H9 (cell line): ENCODE data around the gene DALRD3. TPM values are rescaled to one million over a fixed set of nuclear protein-coding genes. Genes with fewer than 3 reads are reported as not detected.

Experiments
- DNase-seq: peaks from one replicate; pipeline ENCODE4 v3.0.0-alpha.2; 2017
- H2AFZ ChIP-seq: one replicate; pipeline ENCODE4 v1.6.1; 2013; ENCODE audit warnings: mild to moderate bottlenecking, low read length, control low read depth, moderate library complexity
- H2AK5ac ChIP-seq: 2 replicates; pipeline ENCODE4 v1.6.1; 2013; ENCODE audit warnings: low read length, control low read depth, mixed read lengths; ENCODE audit not compliant: insufficient read length
- H2BK120ac ChIP-seq: one replicate; pipeline ENCODE4 v1.6.1; 2013; ENCODE audit warnings: low read depth, mild to moderate bottlenecking, low read length, control low read depth, inconsistent platforms; ENCODE audit not compliant: poor library complexity, severe bottlenecking
- H2BK12ac ChIP-seq: 2 replicates; pipeline ENCODE4 v1.6.1; 2013; ENCODE audit warnings: low read length, control low read depth, mixed read lengths, low read depth; ENCODE audit not compliant: insufficient read length
- H2BK15ac ChIP-seq: 2 replicates; pipeline ENCODE4 v1.6.1; 2013; ENCODE audit warnings: low read depth, low read length, control low read depth
- H2BK20ac ChIP-seq: one replicate; pipeline ENCODE4 v1.6.1; 2013; ENCODE audit warnings: low read depth, mild to moderate bottlenecking, low read length, control low read depth, inconsistent platforms; ENCODE audit not compliant: poor library complexity, severe bottlenecking
- H2BK5ac ChIP-seq: 2 replicates; pipeline ENCODE4 v1.6.1; 2013; ENCODE audit warnings: low read length, control low read depth, mixed read lengths; ENCODE audit not compliant: insufficient read length
- H3K14ac ChIP-seq: 2 replicates; pipeline ENCODE4 v1.6.1; 2013; ENCODE audit warnings: low read length, control low read depth; ENCODE audit not compliant: insufficient read depth
- H3K18ac ChIP-seq: 2 replicates; pipeline ENCODE4 v1.6.1; 2013; ENCODE audit warnings: low read depth, mild to moderate bottlenecking, mixed read lengths, low read length, control low read depth; ENCODE audit not compliant: insufficient read length
- H3K23ac ChIP-seq: 2 replicates; pipeline ENCODE4 v1.6.1; 2013; ENCODE audit warnings: low read length, control low read depth, mixed read lengths, low read depth; ENCODE audit not compliant: insufficient read length
- H3K23me2 ChIP-seq: 2 replicates; pipeline ENCODE4 v1.6.1; 2013; ENCODE audit warnings: low read depth, mild to moderate bottlenecking, mixed read lengths, low read length, control low read depth; ENCODE audit not compliant: insufficient read length, poor library complexity, severe bottlenecking
- H3K27ac ChIP-seq: 2 replicates; pipeline ENCODE4 v1.5.1; 2013; ENCODE audit warnings: low read length, control low read depth, mixed read lengths, low read depth; ENCODE audit not compliant: insufficient read length
- H3K27me3 ChIP-seq: 2 replicates; pipeline ENCODE4 v1.6.1; 2013; ENCODE audit warnings: low read length, control low read depth, inconsistent platforms; ENCODE audit not compliant: insufficient read depth
- H3K4ac ChIP-seq: 2 replicates; pipeline ENCODE4 v1.6.1; 2013; ENCODE audit warnings: low read depth, mild to moderate bottlenecking, control low read depth, inconsistent platforms, low read length, moderate library complexity
- H3K4me1 ChIP-seq: 2 replicates; pipeline ENCODE4 v1.6.1; 2013; ENCODE audit warnings: low read length, control low read depth, inconsistent platforms; ENCODE audit not compliant: insufficient read depth
- H3K4me2 ChIP-seq: 2 replicates; pipeline ENCODE4 v1.6.1; 2013; ENCODE audit warnings: low read length, control low read depth, mixed read lengths; ENCODE audit not compliant: insufficient read length, insufficient read depth
- H3K56ac ChIP-seq: 2 replicates; pipeline ENCODE4 v1.6.1; 2013; ENCODE audit warnings: low read depth, mild to moderate bottlenecking, mixed read lengths, low read length, control low read depth; ENCODE audit not compliant: insufficient read length
- H3K79me1 ChIP-seq: 2 replicates; pipeline ENCODE4 v1.6.1; 2013; ENCODE audit warnings: low read depth, mild to moderate bottlenecking, moderate library complexity, low read length, control low read depth, inconsistent platforms; ENCODE audit not compliant: insufficient read depth, poor library complexity, severe bottlenecking
- H3K79me2 ChIP-seq: 2 replicates; pipeline ENCODE4 v1.6.1; 2013; ENCODE audit warnings: low read length, control low read depth, inconsistent platforms; ENCODE audit not compliant: insufficient read depth
- H3K9ac ChIP-seq: 2 replicates; pipeline ENCODE4 v1.6.1; 2013; ENCODE audit warnings: low read length, control low read depth, mixed read lengths; ENCODE audit not compliant: insufficient read length; ENCODE audit errors: extremely low read depth
- H3K9me3 ChIP-seq: one replicate; pipeline ENCODE4 v1.6.1; 2013; ENCODE audit warnings: low read depth, low read length, inconsistent platforms; ENCODE audit not compliant: control insufficient read depth
- H3T11ph ChIP-seq: one replicate; pipeline ENCODE4 v1.6.1; 2013; ENCODE audit warnings: mild to moderate bottlenecking, low read length, control low read depth, inconsistent platforms
- H4K20me1 ChIP-seq: one replicate; pipeline ENCODE4 v1.6.1; 2013; ENCODE audit not compliant: control insufficient read depth, insufficient read length, insufficient read depth
- H4K5ac ChIP-seq: 2 replicates; pipeline ENCODE4 v1.6.1; 2013; ENCODE audit warnings: low read depth, mild to moderate bottlenecking, mixed read lengths, low read length, control low read depth; ENCODE audit not compliant: insufficient read length
- H4K8ac ChIP-seq: replicated peaks from 2 replicates; pipeline ENCODE4 v1.6.1; 2013; ENCODE audit warnings: low read length, control low read depth, mixed read lengths, low read depth; ENCODE audit not compliant: insufficient read length
- H4K91ac ChIP-seq: 2 replicates; pipeline ENCODE4 v1.6.1; 2013; ENCODE audit warnings: low read depth, mild to moderate bottlenecking, moderate library complexity, mixed read lengths, low read length, control low read depth; ENCODE audit not compliant: insufficient read length
- H3K27ac Mint-ChIP-seq, 3 experiments: 2 replicates in 2 of 3; 3 replicates in 1 of 3; pipeline ENCODE4 v1.8.0; 2020 to 2021; ENCODE audit warnings: mixed read lengths in 3 of 3, mild to moderate bottlenecking in 1 of 3, moderate library complexity in 1 of 3
- H3K27me3 Mint-ChIP-seq: 2 replicates; pipeline ENCODE4 v1.8.0; 2021; ENCODE audit warnings: low read depth, mild to moderate bottlenecking, moderate library complexity, mixed read lengths
- H3K36me3 Mint-ChIP-seq, 3 experiments: 2 replicates in 2 of 3; 3 replicates in 1 of 3; pipeline ENCODE4 v1.8.0; 2020 to 2021; ENCODE audit warnings: low read depth in 3 of 3, mixed read lengths in 3 of 3; ENCODE audit not compliant: insufficient read depth in 1 of 3
- H3K4me1 Mint-ChIP-seq, 2 experiments: 2 replicates each; pipeline ENCODE4 v1.8.0; 2020; ENCODE audit warnings: mixed read lengths in 2 of 2
- H3K4me3 Mint-ChIP-seq, 2 experiments: 2 replicates in 1 of 2; 3 replicates in 1 of 2; pipeline ENCODE4 v1.8.0; 2020 to 2021; ENCODE audit warnings: mild to moderate bottlenecking in 2 of 2, mixed read lengths in 2 of 2, moderate library complexity in 1 of 2
- H3K9me3 Mint-ChIP-seq, 2 experiments: 2 replicates in 1 of 2; 3 replicates in 1 of 2; pipeline ENCODE4 v1.8.0; 2020; ENCODE audit warnings: mild to moderate bottlenecking in 2 of 2, mixed read lengths in 2 of 2, moderate library complexity in 1 of 2
- CTCF ChIP-seq: fragments of 200-600 bp; sonication (generic); conservative IDR thresholded peaks from 3 replicates; pipeline ENCODE4 v1.8.0; 2021; ENCODE audit warnings: antibody characterized with exemption, mild to moderate bottlenecking
- WGBS: extraction: QIAGEN DNeasy Blood & Tissue Kit; methylation state at CpG from one replicate; pipeline ENCODE4 v1.1.7; 2013; ENCODE audit warnings: missing lambda C conversion rate, low lambda C conversion rate, mixed read lengths; ENCODE audit not compliant: insufficient read length; ENCODE audit errors: extremely low coverage; 5-methylcytosine and 5-hydroxymethylcytosine counted together
- total RNA-seq: library from RNA; stranded (reverse); gene quantifications from 2 replicates; pipeline ENCODE4 v1.2.1, GENCODE V29; 2021

The DALRD3 gene
- total RNA-seq, 1 experiment from 2014 or later: 32.3 TPM

DNA sequence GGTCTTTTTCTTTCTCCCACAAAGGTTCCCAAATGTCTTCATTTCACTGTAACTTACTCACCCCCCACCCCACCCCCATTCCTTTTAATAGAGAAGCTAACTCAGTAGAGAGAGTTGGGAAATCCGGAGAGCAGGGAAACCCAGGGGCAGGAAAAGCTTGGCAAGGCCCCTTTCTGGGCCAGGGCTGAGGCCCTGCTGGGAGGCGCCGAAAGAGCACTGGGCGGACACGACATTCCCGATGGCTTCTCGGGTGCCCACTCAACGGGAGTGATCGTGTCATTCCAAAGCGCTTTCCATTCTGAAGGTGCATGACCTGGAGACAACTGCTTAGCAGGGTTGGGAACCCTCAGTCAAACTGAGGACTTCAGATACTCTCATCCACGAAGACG, 1.6 kb upstream of the DALRD3 start:
- Histone ChIP-seq H3K4me2 (peak overlapping the region; percentile 87), H3K79me2 (no peaks in the 10 kb centered on the region), H3K4me1 (no peaks in the 10 kb centered on the region), H2AK5ac (no peak overlapping the region), H3K23ac (no peak overlapping the region), H3K27me3 (no peaks in the 10 kb centered on the region), H3K23me2 (peaks cover 22% of the 10 kb centered on the region), H3K56ac (no peak overlapping the region), H3K9ac (peak overlapping the region; percentile 85), H2BK12ac (no peak overlapping the region), H2BK15ac (no peak overlapping the region), H4K8ac (no peak overlapping the region), H2BK20ac (no peak overlapping the region), H2BK5ac (no peak overlapping the region), H4K91ac (no peak overlapping the region), H3K79me1 (no peaks in the 10 kb centered on the region), H3T11ph (no peak overlapping the region), H3K9me3 (no peaks in the 10 kb centered on the region), H3K4ac (no peak overlapping the region), H4K5ac (no peak overlapping the region), H3K14ac (no peak overlapping the region), H3K18ac (no peak overlapping the region), H2AFZ (no peak overlapping the region), H4K20me1 (peaks cover 2% of the 10 kb centered on the region), H2BK120ac (no peak overlapping the region), H3K27ac (no peak overlapping the region)
- no CpG with 5 or more reads among the region's 12 CpGs for WGBS
- peak overlapping the region; percentile 86 to 91 (median 87); a peak in 5 of 7 replicates for H3K27ac Mint-ChIP-seq
- no peak for DNase-seq
- peaks cover 30 to 46% (median 41%) of the 10 kb centered on the region in 3 experiments for H3K36me3 Mint-ChIP-seq
- H3K27me3 Mint-ChIP-seq: no peaks in the 10 kb centered on the region
- H3K9me3 Mint-ChIP-seq: no peaks in the 10 kb centered on the region
- peak overlapping the region; percentile 91 to 95 for H3K4me3 Mint-ChIP-seq
- TF ChIP-seq CTCF: no peak
- H3K4me1 Mint-ChIP-seq: peaks cover 23 to 24% of the 10 kb centered on the region in 2 experiments
